HepG2 (cell line): ENCODE measurements around the gene TBC1D20. TPM values are rescaled to one million over a fixed set of nuclear protein-coding genes. Genes with fewer than 3 reads are reported as not detected.
A peak's percentile ranks its signal among the peaks of the same experiment; 100 is the strongest.

ENCODE experiments used
- ARHGAP35 ChIP-seq: sonication (generic); formaldehyde crosslinking; IDR thresholded peaks from 2 replicates; pipeline ENCODE4 v1.9.0; 2022; ENCODE audit warnings: mild to moderate bottlenecking, inconsistent platforms, moderate library complexity, missing genetic modification reagents, borderline replicate concordance
- BRF2 ChIP-seq: sonication (generic); formaldehyde crosslinking; IDR thresholded peaks from 2 replicates; pipeline ENCODE4 v1.8.1; 2022; ENCODE audit warnings: mild to moderate bottlenecking, missing genetic modification reagents
- DDIT3 ChIP-seq: sonication (generic); formaldehyde crosslinking; IDR thresholded peaks from 2 replicates; pipeline ENCODE4 v1.4.0; 2020; ENCODE audit warnings: mild to moderate bottlenecking, missing genetic modification reagents
- ELF4 ChIP-seq: sonication (generic); formaldehyde crosslinking; IDR thresholded peaks from 2 replicates; pipeline ENCODE4 v1.5.0; 2020; ENCODE audit warnings: missing genetic modification reagents, mild to moderate bottlenecking, moderate library complexity, borderline replicate concordance
- GLMP ChIP-seq: sonication (generic); formaldehyde crosslinking; IDR thresholded peaks from 2 replicates; pipeline ENCODE4 v1.9.0; 2021; ENCODE audit warnings: missing genetic modification reagents, mild to moderate bottlenecking, borderline replicate concordance
- MAX ChIP-seq: IDR thresholded peaks from 2 replicates; pipeline ENCODE4 v1.6.1; 2012; ENCODE audit warnings: inconsistent platforms
- MIER2 ChIP-seq: IDR thresholded peaks from 2 replicates; pipeline ENCODE4 v1.6.1; 2016; ENCODE audit warnings: missing biosample characterization, missing genetic modification reagents
- NPAS2 ChIP-seq: sonication (generic); formaldehyde crosslinking; IDR thresholded peaks from 2 replicates; pipeline ENCODE4 v1.8.0; 2022; ENCODE audit warnings: mild to moderate bottlenecking, missing genetic modification reagents, borderline replicate concordance
- POGZ ChIP-seq: sonication (generic); formaldehyde crosslinking; IDR thresholded peaks from 2 replicates; pipeline ENCODE4 v1.4.0; 2020; ENCODE audit warnings: mild to moderate bottlenecking, missing genetic modification reagents
- RNF219 ChIP-seq: sonication (generic); formaldehyde crosslinking; IDR thresholded peaks from 2 replicates; pipeline ENCODE4 v1.5.0; 2020; ENCODE audit warnings: mild to moderate bottlenecking, missing genetic modification reagents
- TARDBP ChIP-seq: sonication (generic); formaldehyde crosslinking; IDR thresholded peaks from 2 replicates; pipeline ENCODE4 v1.8.0; 2022; ENCODE audit warnings: mild to moderate bottlenecking, missing genetic modification reagents
- TFDP2 ChIP-seq: sonication (generic); formaldehyde crosslinking; IDR thresholded peaks from 2 replicates; pipeline ENCODE4 v1.4.0; 2020; ENCODE audit warnings: missing genetic modification reagents
- ZEB1 ChIP-seq: IDR thresholded peaks from 2 replicates; pipeline ENCODE4 v1.6.1; 2012; ENCODE audit warnings: mild to moderate bottlenecking, low read depth, inconsistent platforms; ENCODE audit not compliant: insufficient replicate concordance
- ZNF546 ChIP-seq: sonication (generic); formaldehyde crosslinking; conservative IDR thresholded peaks from 2 replicates; pipeline ENCODE4 v1.8.1; 2023; ENCODE audit warnings: mild to moderate bottlenecking, missing genetic modification reagents
- ZNF564 ChIP-seq: sonication (generic); formaldehyde crosslinking; IDR thresholded peaks from 2 replicates; pipeline ENCODE4 v1.8.1; 2023; ENCODE audit warnings: mild to moderate bottlenecking, missing genetic modification reagents
- ZNF670 ChIP-seq: sonication (generic); formaldehyde crosslinking; IDR thresholded peaks from 2 replicates; pipeline ENCODE4 v1.8.0; 2022; ENCODE audit warnings: mild to moderate bottlenecking, missing genetic modification reagents, borderline replicate concordance
- ZSCAN29 ChIP-seq: sonication (generic); formaldehyde crosslinking; conservative IDR thresholded peaks from 2 replicates; pipeline ENCODE4 v1.4.0; 2020; ENCODE audit warnings: mild to moderate bottlenecking, missing genetic modification reagents
- ZXDC ChIP-seq: sonication (generic); formaldehyde crosslinking; IDR thresholded peaks from 2 replicates; pipeline ENCODE4 v1.5.0; 2020; ENCODE audit warnings: mild to moderate bottlenecking, missing genetic modification reagents
- polyA plus RNA-seq, 8 experiments: library from polyadenylated mRNA; depleted of rRNA in 3 of 8; stranded (reverse) in 7 of 8; unstranded in 1 of 8; fragments of >200 nt; fragmentation: Illumina TruSeq in 4 of 8; extraction: Trizol in 4 of 8; gene quantifications; 2 replicates each; pipeline versions ENCODE4 v1.2.1 to v1.2.3, GENCODE V29; 2011 to 2016; ENCODE audit warnings: low read depth in 4 of 8, missing spikeins in 1 of 8, mixed read lengths in 1 of 8; ENCODE audit not compliant: insufficient read depth in 1 of 8
- total RNA-seq, 5 experiments: library from RNA; depleted of rRNA; stranded (reverse); fragments of >200 nt; fragmentation: Illumina TruSeq; extraction: Trizol; gene quantifications; 2 replicates each; pipeline ENCODE4 v1.2.3, GENCODE V29; 2016; ENCODE audit warnings: low read depth in 1 of 5

The TBC1D20 gene
- total and polyA plus RNA-seq, 2 of the 13 experiments (the other 11 are each of a cell fraction or from before 2014, with no cell fraction given): 36.6 to 47.1 TPM

GRCh38 chr20:461254-462198 is 807 bp downstream of the TBC1D20 start (continued):
- TF ChIP-seq RNF219 (CRISPR knock-in tag) (no peak), MIER2 (CRISPR knock-in tag) (no peak), ZXDC (CRISPR knock-in tag) (no peak; the same call in 1 of the 2 replicates), TFDP2 (CRISPR knock-in tag) (no peak; the same call in 1 of the 2 replicates), ZNF670 (CRISPR knock-in tag) (no peak), ZNF564 (CRISPR knock-in tag) (peak; percentile 56; the same call in 1 of the 2 replicates), NPAS2 (CRISPR knock-in tag) (no peak), ZSCAN29 (CRISPR knock-in tag) (no peak), ZEB1 (peak; percentile 28), GLMP (CRISPR knock-in tag) (no peak), ELF4 (CRISPR knock-in tag) (0 out of 2 replicates have a peak, but pooled peaks have one; percentile 64), ZNF546 (CRISPR knock-in tag) (peak; percentile 28; the same call in 1 of the 2 replicates), BRF2 (CRISPR knock-in tag) (no peak), TARDBP (no peak), POGZ (CRISPR knock-in tag) (peak; percentile 63; the same call in 1 of the 2 replicates), DDIT3 (no peak), MAX (no peak; the same call in 1 of the 2 replicates), ARHGAP35 (CRISPR knock-in tag) (no peak)
